GM21619 (cell line): ENCODE results near the gene AZIN2.
"Not testable (repeated sequence)": the region's sequence is repeated elsewhere in the genome, so short reads cannot be mapped to it uniquely, and the experiment has no call there.

Source experiments
- ATAC-seq: cut with Tn5 transposase; IDR thresholded peaks from one replicate; pipeline ENCODE4 v1.9.1; 2021; ENCODE audit not compliant: unreplicated experiment

Gene AZIN2

GRCh38 chr1:33057095-33057494 lies 23.9 kb upstream of the AZIN2 start:
- no peak for ATAC-seq

- ATAC-seq: no peak
Measured at GRCh38 chr1:33060579-33061083, 20.3 kb upstream of the AZIN2 start.

GRCh38 chr1:33061834-33062233 lies 19.1 kb upstream of the AZIN2 start:
- ATAC-seq: no peak

- not testable (repeated sequence) for ATAC-seq
Measured at GRCh38 chr1:33064284-33064683, 16.7 kb upstream of the AZIN2 start.

- no peak for ATAC-seq
Measured at GRCh38 chr1:33065301-33065700, 15.7 kb upstream of the AZIN2 start.

- ATAC-seq: not testable (repeated sequence)
Measured at GRCh38 chr1:33066477-33066876, 14.5 kb upstream of the AZIN2 start.

GRCh38 chr1:33068108-33068507 lies 12.8 kb upstream of the AZIN2 start:
- ATAC-seq: not testable (repeated sequence)

GRCh38 chr1:33070628-33071027 lies 10.3 kb upstream of the AZIN2 start:
- ATAC-seq: no peak

GRCh38 chr1:33072707-33073106 lies 8.2 kb upstream of the AZIN2 start:
- no peak for ATAC-seq

GRCh38 chr1:33074193-33074945 lies 6.6 kb upstream of the AZIN2 start:
- no peak for ATAC-seq

GRCh38 chr1:33078030-33078591 lies 2.8 kb upstream of the AZIN2 start:
- ATAC-seq: no peak

GRCh38 chr1:33080373-33080772 lies 580 bp upstream of the AZIN2 start:
- no peak for ATAC-seq

GRCh38 chr1:33081554-33082305 lies 777 bp downstream of the AZIN2 start:
- ATAC-seq: no peak

- no peak for ATAC-seq
Measured at GRCh38 chr1:33082575-33083108, 1.7 kb downstream of the AZIN2 start.

GRCh38 chr1:33085332-33085731 lies 4.4 kb downstream of the AZIN2 start:
- ATAC-seq: no peak

GRCh38 chr1:33086384-33086850 lies 5.5 kb downstream of the AZIN2 start:
- ATAC-seq: no peak

- ATAC-seq: no peak
Measured at GRCh38 chr1:33087677-33088076, 6.7 kb downstream of the AZIN2 start.

- ATAC-seq: no peak
Measured at GRCh38 chr1:33088119-33088906, 7.4 kb downstream of the AZIN2 start.

- no peak for ATAC-seq
Measured at GRCh38 chr1:33089457-33089856, 8.5 kb downstream of the AZIN2 start.

GRCh38 chr1:33092438-33092837 lies 11.5 kb downstream of the AZIN2 start:
- ATAC-seq: no peak

- no peak for ATAC-seq
Measured at GRCh38 chr1:33093004-33093403, 12.1 kb downstream of the AZIN2 start.
